HCT116 (cell line): ENCODE data around the gene UBE2E2.

Source experiments
- CEBPB ChIP-seq: IDR thresholded peaks from 2 replicates; pipeline ENCODE4 v1.6.1; 2012; ENCODE audit warnings: low read depth
- CTCF ChIP-seq, 3 experiments: fragments of 200-600 bp in 1 of 3; sonication (generic) in 1 of 3; IDR thresholded peaks in 2 of 3; conservative IDR thresholded peaks in 1 of 3; 2 replicates each; pipeline ENCODE4 v1.5.1; 2012 to 2017; ENCODE audit warnings: low read depth in 2 of 3, low read length in 2 of 3, antibody characterized with exemption in 1 of 3, borderline replicate concordance in 1 of 3, control low read depth in 1 of 3, mild to moderate bottlenecking in 1 of 3, mixed read lengths in 1 of 3, mixed run types in 1 of 3, moderate library complexity in 1 of 3; ENCODE audit not compliant: insufficient read depth in 1 of 3
- ELF1 ChIP-seq: IDR thresholded peaks from 2 replicates; pipeline ENCODE4 v1.6.1; 2012; ENCODE audit warnings: low read depth, borderline replicate concordance
- EZH2 ChIP-seq: fragments of 200-600 bp; sonication (generic); IDR thresholded peaks from 2 replicates; pipeline ENCODE4 v1.6.1; 2017; ENCODE audit warnings: antibody characterized with exemption, mixed run types
- FOSL1 ChIP-seq: IDR thresholded peaks from 2 replicates; pipeline ENCODE4 v1.6.1; 2012; ENCODE audit warnings: low read depth
- JUND ChIP-seq: IDR thresholded peaks from 2 replicates; pipeline ENCODE4 v1.6.1; 2012
- MAX ChIP-seq: IDR thresholded peaks from 2 replicates; pipeline ENCODE4 v1.6.1; 2012
- POLR2A ChIP-seq: IDR thresholded peaks from 2 replicates; pipeline ENCODE4 v1.7.0; 2011; ENCODE audit warnings: borderline replicate concordance; ENCODE audit not compliant: insufficient read depth, insufficient read length; ENCODE audit errors: extremely low read depth
- POLR2AphosphoS5 ChIP-seq: IDR thresholded peaks from 2 replicates; pipeline ENCODE4 v1.6.1; 2011; ENCODE audit warnings: mild to moderate bottlenecking, low read depth, low read length, moderate library complexity
- RAD21 ChIP-seq: IDR thresholded peaks from 2 replicates; pipeline ENCODE4 v1.6.1; 2012; ENCODE audit warnings: low read depth, mild to moderate bottlenecking
- REST ChIP-seq: IDR thresholded peaks from 2 replicates; pipeline ENCODE4 v1.6.1; 2012; ENCODE audit warnings: low read depth
- SIN3A ChIP-seq: IDR thresholded peaks from 2 replicates; pipeline ENCODE4 v1.6.1; 2012; ENCODE audit warnings: low read depth
- SRF ChIP-seq: IDR thresholded peaks from 2 replicates; pipeline ENCODE4 v1.6.1; 2012; ENCODE audit warnings: low read depth

- TF ChIP-seq CTCF (IDR thresholded peaks at IDR 0.05 in 2 of 3, conservative IDR thresholded peaks at IDR 0.05 in 1 of 3; ENCODE audit: borderline replicate concordance in 1 of 3, insufficient read depth in 1 of 3, low read depth in 2 of 3, low read length in 2 of 3) (no peak), RAD21 (no peak), EZH2 (no peak), MAX (no peak), ELF1 (no peak), REST (no peak), SIN3A (no peak), SRF (no peak), CEBPB (no peak), POLR2A (no peak), POLR2AphosphoS5 (no peak), JUND (no peak), FOSL1 (no peak)
Observed at GRCh38 chr3:23591374-23591773, 388.2 kb downstream of the UBE2E2 start.
